ENCODE data around the gene OSM. TPM values are rescaled to one million over a fixed set of nuclear protein-coding genes. Genes with fewer than 3 reads are reported as not detected.

The OSM gene
- total RNA-seq, 3 donors from 2014 or later, result 0.41 to 1.0 TPM; not detected in 1

Other genes with a start within 250 kb of the OSM start
- not detected for gene HORMAD2, start 186.4 kb downstream of the OSM start, total RNA-seq
- 10 to 100 TPM in 1 of 3 donors, 1 to 10 TPM in 2; 9.1 to 10.0 (median 9.9) TPM for gene LIF, start 20.1 kb downstream of the OSM start, total RNA-seq
- gene CASTOR1, start 22.7 kb upstream of the OSM start, total RNA-seq, result 1 to 10 TPM; 6.1 to 8.4 (median 7.6) TPM
- gene TBC1D10A, start 60.1 kb upstream of the OSM start, total RNA-seq, result 10 to 100 TPM; 29.7 to 41.4 (median 32.2) TPM
- gene SF3A1, start 90.0 kb upstream of the OSM start, total RNA-seq, result 100 to 1,000 TPM; 133 to 152 (median 151) TPM
- gene CCDC157, start 90.2 kb upstream of the OSM start, total RNA-seq, result 1 to 10 TPM; 1.6 to 2.2 (median 1.8) TPM
- 10 to 100 TPM in 1 of 3 donors, 1 to 10 TPM in 2; 9.0 to 14.2 (median 9.1) TPM for gene RNF215, start 120.6 kb upstream of the OSM start, total RNA-seq
- gene SEC14L2, start 130.2 kb upstream of the OSM start, total RNA-seq, result 1 to 10 TPM in 2 of 3 donors, under 1 TPM in 1; 0.67 to 4.0 (median 2.5) TPM
- 10 to 100 TPM; 14.0 to 26.0 (median 25.3) TPM for gene MTFP1, start 158.9 kb upstream of the OSM start, total RNA-seq
- gene SEC14L3, start 205.2 kb upstream of the OSM start, total RNA-seq, result not detected
- gene SEC14L4, start 238.8 kb upstream of the OSM start, total RNA-seq, result not detected